Hematopoietic multipotent progenitor cell (in vitro differentiated cells): ENCODE measurements around the gene DYNLL1. TPM values are rescaled to one million over a fixed set of nuclear protein-coding genes. Genes with fewer than 3 reads are reported as not detected.

Experiments
- DNase-seq, 3 donors: peaks; one replicate each; pipeline ENCODE4 v3.0.0-alpha.2; 2011 to 2015; ENCODE audit warnings: low read depth in 2 of 3, low spot score in 2 of 3
- small RNA-seq: library from RNA; depleted of rRNA; stranded (forward); fragments of <200 nt; gene quantifications from one replicate; pipeline ENCODE3, GENCODE V24; 2012
- total RNA-seq: library from RNA; depleted of rRNA; stranded (reverse); fragments of >200 nt; gene quantifications from one replicate; pipeline ENCODE4 v1.2.3, GENCODE V29; 2012

Gene DYNLL1
- total RNA-seq, 1 donor, result 233 TPM

GRCh38 chr12:120546050-120546386 lies 50.1 kb downstream of the DYNLL1 start:
- DNase-seq, result no peak

Small RNA genes within 50 kb of the gene (small RNA-seq; reads per million reads assigned to genes)
- gene RF00019, result not detected

Other genes with a start within 250 kb of the DYNLL1 start
- gene PXN, start 230.4 kb upstream of the DYNLL1 start, total RNA-seq, result 24.8 TPM
- gene RNU4-2, start 204.2 kb upstream of the DYNLL1 start, total RNA-seq, result under 0.01 TPM
- gene RNU4-1, start 202.9 kb upstream of the DYNLL1 start, total RNA-seq, result under 0.01 TPM
- gene SIRT4, start 193.8 kb upstream of the DYNLL1 start, total RNA-seq, result 1.1 TPM
- 1.3 TPM for gene PLA2G1B, start 168.3 kb upstream of the DYNLL1 start, total RNA-seq
- not detected for gene MSI1, start 126.9 kb upstream of the DYNLL1 start, total RNA-seq
- 380 TPM for gene COX6A1, start 58.0 kb upstream of the DYNLL1 start, total RNA-seq
- gene TRIAP1, start 49.7 kb upstream of the DYNLL1 start, total RNA-seq, result 9.4 TPM
- 16.4 TPM for gene GATC, start 49.7 kb upstream of the DYNLL1 start, total RNA-seq
- gene SRSF9, start 26.4 kb upstream of the DYNLL1 start, total RNA-seq, result 144 TPM
- 15.3 TPM for gene COQ5, start 33.0 kb downstream of the DYNLL1 start, total RNA-seq
- gene RNF10, start 38.2 kb downstream of the DYNLL1 start, total RNA-seq, result 144 TPM
- 38.0 TPM for gene POP5, start 85.3 kb downstream of the DYNLL1 start, total RNA-seq
- under 0.01 TPM for gene CABP1, start 144.5 kb downstream of the DYNLL1 start, total RNA-seq
- 41.2 TPM for gene MLEC, start 191.0 kb downstream of the DYNLL1 start, total RNA-seq
- gene UNC119B, start 214.3 kb downstream of the DYNLL1 start, total RNA-seq, result 17.0 TPM
- gene ACADS, start 229.7 kb downstream of the DYNLL1 start, total RNA-seq, result 33.1 TPM